Measurements from ENCODE around the gene IVL. TPM values are rescaled to one million over a fixed set of nuclear protein-coding genes. Genes with fewer than 3 reads are reported as not detected.

The IVL gene
- total RNA-seq, 3 donors from 2014 or later = not detected

GRCh38 chr1:152946651-152947256 is 38.4 kb downstream of the IVL start, which contains the start of gene SPRR5:
Gene SPRR5, plus strand, starts transcription at chr1:152947206. Its CDS starts 1,349 bp downstream, at chr1:152948555.
- Histone ChIP-seq H3K4me3 (no peak within 1 kb of the TSS), H3K4me1 (ENCODE audit: low read depth) (no peaks in the 10 kb centered on the region), H3K36me3 (ENCODE audit: low read depth) (no peaks in the 10 kb centered on the region), H3K9me3 (no peaks in the 10 kb centered on the region)
- TF ChIP-seq CTCF (IDR thresholded peaks at IDR 0.05) = no peak
- ATAC-seq (no peak), DNase-seq (no peak)
- intact Hi-C loops (cut with DNase I, micrococcal nuclease) = no loop called here

GRCh38 chr1:152951711-152952110 is 43.4 kb downstream of the IVL start:
- Histone ChIP-seq H3K4me3 (no peak overlapping the region), H3K4me1 (ENCODE audit: low read depth) (no peaks in the 10 kb centered on the region), H3K36me3 (ENCODE audit: low read depth) (no peaks in the 10 kb centered on the region), H3K9me3 (no peaks in the 10 kb centered on the region)
- DNase-seq (no peak), ATAC-seq (no peak)
- intact Hi-C loops (cut with DNase I, micrococcal nuclease) = no loop called here
- no peak for TF ChIP-seq CTCF (IDR thresholded peaks at IDR 0.05)

GRCh38 chr1:152953761-152954160 is 45.4 kb downstream of the IVL start:
- Histone ChIP-seq H3K9me3 (no peaks in the 10 kb centered on the region), H3K4me3 (no peak overlapping the region), H3K36me3 (ENCODE audit: low read depth) (no peaks in the 10 kb centered on the region), H3K4me1 (ENCODE audit: low read depth) (no peaks in the 10 kb centered on the region)
- ATAC-seq = no peak
- intact Hi-C loops (cut with DNase I, micrococcal nuclease) = no loop called here
- no peak for DNase-seq
- TF ChIP-seq CTCF (IDR thresholded peaks at IDR 0.05) = no peak

GRCh38 chr1:152954436-152954835 is 46.1 kb downstream of the IVL start:
- no peak for ATAC-seq
- DNase-seq = no peak
- no peak for TF ChIP-seq CTCF (IDR thresholded peaks at IDR 0.05)
- no peak overlapping the region for H3K4me3 ChIP-seq
- no peaks in the 10 kb centered on the region for H3K9me3 ChIP-seq
- H3K36me3 ChIP-seq (ENCODE audit: low read depth) = no peaks in the 10 kb centered on the region
- intact Hi-C loops (cut with DNase I, micrococcal nuclease) = no loop called here
- no peaks in the 10 kb centered on the region for H3K4me1 ChIP-seq (ENCODE audit: low read depth)

GRCh38 chr1:152957561-152957960 is 49.2 kb downstream of the IVL start:
- Histone ChIP-seq H3K4me3 (no peak overlapping the region), H3K4me1 (ENCODE audit: low read depth) (no peaks in the 10 kb centered on the region), H3K36me3 (ENCODE audit: low read depth) (no peaks in the 10 kb centered on the region), H3K9me3 (no peaks in the 10 kb centered on the region)
- ATAC-seq (no peak), DNase-seq (no peak)
- intact Hi-C loops (cut with DNase I, micrococcal nuclease) = no loop called here
- no peak for TF ChIP-seq CTCF (IDR thresholded peaks at IDR 0.05)

GRCh38 chr1:152959273-152959672 is 50.9 kb downstream of the IVL start:
- H3K36me3 ChIP-seq (ENCODE audit: low read depth) = no peaks in the 10 kb centered on the region
- no peak for ATAC-seq
- no peaks in the 10 kb centered on the region for H3K4me1 ChIP-seq (ENCODE audit: low read depth)
- intact Hi-C loops (cut with DNase I, micrococcal nuclease) = no loop called here
- no peaks in the 10 kb centered on the region for H3K9me3 ChIP-seq
- DNase-seq = no peak
- no peak overlapping the region for H3K4me3 ChIP-seq
- TF ChIP-seq CTCF (IDR thresholded peaks at IDR 0.05) = no peak
